ENCODE measurements around the gene E2F4. TPM values are rescaled to one million over a fixed set of nuclear protein-coding genes. Genes with fewer than 3 reads are reported as not detected.

E2F4 gene
- total RNA-seq, 1 donor from 2014 or later, result 36.6 TPM

DNA sequence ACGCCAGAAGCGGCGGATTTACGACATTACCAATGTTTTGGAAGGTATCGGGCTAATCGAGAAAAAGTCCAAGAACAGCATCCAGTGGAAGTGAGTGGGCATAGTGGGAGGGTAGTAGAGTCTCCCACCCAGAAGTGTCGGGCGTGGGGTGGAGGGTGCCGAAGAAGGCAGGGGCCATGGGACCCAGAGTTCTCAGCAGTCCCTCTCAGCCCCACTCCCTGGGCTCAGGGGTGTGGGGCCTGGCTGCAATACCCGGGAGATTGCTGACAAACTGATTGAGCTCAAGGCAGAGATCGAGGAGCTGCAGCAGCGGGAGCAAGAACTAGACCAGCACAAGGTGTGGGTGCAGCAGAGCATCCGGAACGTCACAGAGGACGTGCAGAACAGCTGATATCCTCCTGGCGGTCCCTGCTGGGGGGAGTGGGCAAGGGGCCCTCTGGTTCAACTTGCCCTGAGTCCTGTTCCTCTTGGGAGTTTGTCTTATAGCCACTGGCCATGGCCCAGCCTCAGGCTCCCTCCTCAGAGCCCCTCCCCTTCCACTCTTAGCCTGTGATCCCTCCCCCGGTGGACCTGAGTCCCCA lies 916 bp downstream of the E2F4 start:
- ATAC-seq, result peak; percentile 2

DNA sequence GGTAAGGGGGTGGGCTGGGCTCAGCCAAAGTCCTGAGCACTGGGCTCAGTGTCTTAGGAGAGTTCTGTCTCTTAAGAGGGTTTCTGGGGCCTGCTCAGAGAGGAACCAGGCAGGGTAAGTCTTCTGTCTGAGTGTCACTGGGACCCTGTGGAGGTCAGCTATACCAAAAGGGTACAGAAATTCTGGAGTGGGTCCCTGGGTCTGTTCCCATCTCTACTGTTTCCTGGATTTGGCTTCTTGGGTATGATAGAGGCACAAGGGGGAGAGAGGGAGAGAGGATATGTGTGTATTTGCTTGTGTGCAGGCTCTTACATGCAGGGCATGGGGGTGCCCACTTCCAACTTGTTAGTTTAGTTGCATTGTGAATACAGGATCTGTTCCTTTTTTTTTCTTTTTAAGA lies 1.6 kb downstream of the E2F4 start:
- no peak for ATAC-seq

DNA sequence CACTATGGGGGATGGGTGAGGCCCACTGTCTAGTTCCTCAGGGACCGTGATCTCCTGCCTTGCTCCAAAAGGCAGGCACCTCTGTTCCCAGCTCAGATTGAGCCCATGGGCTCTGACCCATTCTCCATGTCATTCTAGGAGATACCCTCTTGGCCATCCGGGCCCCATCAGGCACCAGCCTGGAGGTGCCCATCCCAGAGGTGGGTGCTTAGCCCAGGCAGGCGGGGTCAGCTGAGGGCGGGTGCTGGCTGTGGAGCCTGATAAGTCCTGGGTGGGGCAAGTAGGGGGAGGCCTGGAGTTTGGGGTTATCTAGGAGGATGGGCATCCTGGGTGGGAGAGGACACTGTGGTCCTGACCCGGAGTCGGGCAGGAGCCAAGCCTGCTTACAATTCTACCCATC lies 2.3 kb downstream of the E2F4 start:
- ATAC-seq, result no peak

DNA sequence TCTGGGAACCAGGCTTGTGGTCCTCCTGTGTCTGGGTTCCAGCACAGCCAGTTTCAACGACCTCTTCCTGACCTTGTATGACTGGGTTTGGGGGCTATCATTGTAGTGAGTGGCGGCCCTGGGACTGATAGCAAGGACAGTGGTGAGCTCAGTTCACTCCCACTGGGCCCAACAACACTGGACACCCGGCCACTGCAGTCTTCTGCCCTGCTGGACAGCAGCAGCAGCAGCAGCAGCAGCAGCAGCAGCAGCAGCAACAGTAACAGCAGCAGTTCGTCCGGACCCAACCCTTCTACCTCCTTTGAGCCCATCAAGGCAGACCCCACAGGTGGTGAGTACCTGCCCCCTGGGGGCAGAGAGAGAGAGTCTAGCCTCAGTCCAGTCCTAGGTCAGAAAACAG lies 3.7 kb downstream of the E2F4 start:
- no peak for ATAC-seq

DNA sequence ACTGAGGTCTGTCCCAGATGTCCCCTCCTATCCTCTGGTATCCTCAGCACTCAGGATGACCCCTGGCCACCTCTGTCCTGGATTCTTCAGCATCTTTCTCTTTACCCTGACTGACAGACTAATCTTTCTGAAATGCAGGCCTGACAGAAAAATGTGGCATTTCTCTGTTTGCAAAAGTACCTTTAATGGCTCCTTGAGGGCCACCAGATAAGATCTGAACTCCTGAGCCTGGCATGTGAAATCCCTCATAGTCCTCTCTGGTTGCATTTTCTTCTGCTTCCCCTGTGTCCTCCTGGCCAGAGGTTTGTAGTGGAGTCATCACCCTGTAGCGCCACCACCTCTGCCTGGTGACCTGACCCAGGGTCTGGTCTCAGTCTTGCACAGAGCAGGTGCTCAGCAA lies 4.9 kb downstream of the E2F4 start:
- no peak for ATAC-seq

DNA sequence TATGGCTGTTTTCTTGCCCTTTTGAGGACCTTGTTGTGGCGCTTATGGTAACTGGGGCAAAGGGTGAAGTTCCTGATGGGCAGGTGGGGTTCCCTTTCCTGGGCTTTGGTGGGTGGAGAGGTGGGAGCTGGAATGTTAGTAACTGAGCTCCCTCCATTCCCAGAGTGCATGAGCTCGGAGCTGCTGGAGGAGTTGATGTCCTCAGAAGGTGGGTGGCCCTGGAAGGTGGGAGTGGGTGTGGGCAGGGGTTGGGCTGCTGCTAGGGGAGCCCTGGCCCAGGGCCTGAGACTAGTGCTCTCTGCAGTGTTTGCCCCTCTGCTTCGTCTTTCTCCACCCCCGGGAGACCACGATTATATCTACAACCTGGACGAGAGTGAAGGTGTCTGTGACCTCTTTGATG lies 5.7 kb downstream of the E2F4 start:
- no peak for ATAC-seq

DNA sequence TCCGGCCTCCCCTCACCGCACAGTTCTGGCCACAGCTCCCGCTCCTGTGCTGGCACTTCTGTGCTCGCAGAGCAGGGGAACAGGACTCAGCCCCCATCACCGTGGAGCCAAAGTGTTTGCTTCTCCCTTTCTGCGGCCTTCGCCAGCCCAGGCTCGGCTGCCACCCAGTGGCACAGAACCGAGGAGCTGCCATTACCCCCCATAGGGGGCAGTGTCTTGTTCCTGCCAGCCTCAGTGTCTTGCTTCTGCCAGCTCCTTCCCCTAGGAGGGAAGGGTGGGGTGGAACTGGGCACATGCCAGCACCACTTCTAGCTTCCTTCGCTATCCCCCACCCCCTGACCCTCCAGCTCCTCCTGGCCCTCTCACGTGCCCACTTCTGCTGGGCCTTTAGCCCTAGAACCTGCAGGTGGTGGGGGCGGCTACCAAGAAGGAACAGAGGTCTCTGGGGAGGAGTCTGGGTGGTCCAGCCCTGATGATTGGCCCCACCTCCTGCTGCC lies 6.3 kb downstream of the E2F4 start:
- peak; percentile 63 for ATAC-seq

DNA sequence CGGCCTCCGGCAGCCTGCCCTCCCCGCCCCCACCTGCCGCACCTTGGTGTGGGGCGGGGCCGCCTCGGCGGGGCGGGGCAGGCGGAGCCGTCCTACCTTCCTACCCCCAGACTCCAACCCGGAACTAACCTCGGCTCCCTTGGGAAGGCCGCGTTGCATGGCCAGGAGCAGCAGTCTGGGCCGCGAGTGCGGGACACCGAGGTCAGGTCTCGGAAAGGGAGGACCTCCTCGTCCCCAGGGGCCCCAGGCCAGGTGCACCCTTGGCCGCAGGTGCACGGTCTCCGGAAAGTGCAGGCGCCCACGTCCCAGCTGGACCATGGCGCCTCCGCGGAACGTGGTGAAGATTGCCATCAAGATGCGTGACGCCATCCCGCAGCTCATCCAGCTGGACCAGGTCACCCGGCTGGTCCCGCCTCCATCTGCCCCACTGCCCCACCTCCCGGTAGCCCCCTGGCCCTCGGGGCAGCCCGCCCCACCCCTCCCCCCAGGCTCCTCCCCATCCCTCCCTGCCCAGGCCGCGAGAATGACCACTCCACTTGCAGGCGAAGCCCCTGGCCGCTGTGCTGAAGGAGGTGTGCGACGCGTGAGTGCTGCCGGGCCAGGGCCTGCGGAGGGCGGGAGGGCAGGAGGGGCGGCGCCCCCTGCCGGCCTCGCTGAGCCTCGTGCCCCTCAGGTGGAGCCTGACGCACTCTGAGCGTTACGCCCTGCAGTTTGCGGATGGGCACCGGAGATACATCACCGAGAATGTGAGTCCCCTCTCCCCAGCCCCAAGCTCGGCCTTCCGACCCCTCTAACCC lies 7.3 kb downstream of the E2F4 start, which contains the start of gene ELMO3:
Gene ELMO3, plus strand, starts transcription at position 121 of the 797 bp plus-strand sequence. Its CDS starts 196 bp downstream, at position 317.
- peak; percentile 85 for ATAC-seq

DNA sequence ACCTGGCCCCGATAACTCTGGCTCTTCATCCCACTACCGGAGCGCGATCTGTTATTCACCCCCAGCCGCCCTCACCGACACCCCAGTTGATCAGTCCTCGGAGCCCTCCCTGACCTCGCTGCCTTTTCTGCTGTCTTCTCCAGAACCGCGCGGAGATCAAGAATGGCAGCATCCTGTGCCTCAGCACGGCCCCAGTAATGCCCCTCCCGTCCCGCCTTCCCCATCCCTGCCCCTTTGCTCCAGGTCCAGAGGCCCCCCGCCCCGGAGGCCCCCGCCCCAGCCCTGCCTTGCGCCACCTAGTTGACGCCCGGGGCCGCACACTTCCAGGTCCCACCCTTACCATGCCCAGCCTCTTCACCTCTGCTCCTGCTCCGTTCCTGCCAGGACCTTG lies 7.8 kb downstream of the E2F4 start:
- ATAC-seq, result no peak

DNA sequence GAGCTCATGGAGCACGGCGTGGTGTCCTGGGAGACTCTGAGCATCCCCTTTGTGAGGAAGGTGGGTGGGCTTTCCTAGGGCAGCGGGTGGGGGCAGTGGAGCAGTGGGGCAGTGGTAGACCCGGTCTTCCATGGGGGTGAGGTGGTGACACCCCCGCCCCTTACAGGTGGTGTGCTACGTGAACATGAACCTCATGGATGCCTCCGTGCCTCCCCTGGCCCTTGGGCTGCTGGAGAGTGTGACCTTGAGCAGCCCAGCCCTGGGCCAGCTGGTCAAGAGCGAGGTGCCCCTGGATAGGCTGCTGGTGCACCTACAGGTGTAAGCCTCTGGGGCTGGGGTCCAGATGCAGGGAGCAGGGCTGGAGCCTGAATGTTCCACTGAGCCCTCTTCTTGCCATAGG lies 8.5 kb downstream of the E2F4 start:
- ATAC-seq, result no peak

DNA sequence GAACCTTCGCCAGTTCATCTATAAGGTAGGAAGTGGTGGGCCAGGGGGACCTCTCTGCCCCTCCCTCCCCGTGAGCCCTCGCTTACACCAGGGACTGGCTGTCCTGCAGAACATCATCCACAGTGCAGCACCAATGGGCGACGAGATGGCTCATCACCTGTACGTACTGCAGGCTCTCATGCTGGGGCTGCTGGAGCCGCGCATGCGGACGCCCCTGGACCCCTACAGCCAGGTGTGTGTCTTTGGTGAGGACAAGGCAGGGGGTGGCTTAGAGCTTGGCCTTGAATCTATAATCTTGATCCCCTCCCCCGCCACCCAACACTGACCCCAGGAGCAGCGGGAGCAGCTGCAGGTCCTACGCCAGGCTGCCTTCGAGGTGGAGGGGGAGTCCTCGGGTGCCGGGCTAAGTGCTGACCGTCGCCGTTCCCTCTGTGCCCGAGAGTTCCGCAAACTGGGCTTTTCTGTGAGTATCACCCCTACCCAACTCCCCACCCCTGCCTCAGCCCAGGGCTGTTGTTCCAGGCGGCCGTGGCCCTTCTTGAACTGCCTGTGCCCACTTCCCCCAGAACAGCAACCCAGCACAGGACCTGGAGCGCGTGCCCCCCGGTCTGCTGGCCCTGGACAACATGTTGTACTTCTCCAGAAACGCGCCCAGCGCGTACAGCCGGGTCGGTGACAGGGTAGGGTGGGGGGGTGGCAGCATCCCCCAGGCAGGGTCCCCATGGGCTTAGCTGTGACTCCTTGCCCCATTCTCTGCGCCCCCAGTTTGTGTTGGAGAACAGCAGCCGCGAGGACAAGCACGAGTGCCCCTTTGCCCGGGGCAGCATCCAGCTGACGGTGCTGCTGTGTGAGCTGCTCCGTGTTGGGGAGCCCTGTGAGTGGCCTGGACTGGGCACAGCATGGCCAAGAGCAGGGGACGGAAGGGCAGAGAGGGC lies 9.7 kb downstream of the E2F4 start:
- no peak for ATAC-seq

DNA sequence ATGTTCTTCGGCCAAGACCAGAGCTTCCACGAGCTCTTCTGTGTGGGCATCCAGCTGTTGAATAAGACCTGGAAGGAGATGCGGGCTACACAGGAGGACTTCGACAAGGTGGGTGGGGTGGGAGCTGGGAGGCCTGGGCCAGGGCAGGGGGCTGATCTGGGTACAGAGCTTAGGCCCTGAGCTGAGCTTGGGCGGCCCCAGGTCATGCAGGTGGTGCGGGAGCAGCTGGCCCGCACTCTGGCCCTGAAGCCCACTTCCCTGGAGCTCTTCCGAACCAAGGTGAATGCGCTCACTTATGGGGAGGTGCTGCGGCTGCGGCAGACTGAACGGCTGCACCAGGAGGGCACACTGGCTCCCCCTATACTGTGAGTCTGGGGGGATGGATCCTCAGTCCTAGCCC lies 10.5 kb downstream of the E2F4 start:
- no peak for ATAC-seq

DNA sequence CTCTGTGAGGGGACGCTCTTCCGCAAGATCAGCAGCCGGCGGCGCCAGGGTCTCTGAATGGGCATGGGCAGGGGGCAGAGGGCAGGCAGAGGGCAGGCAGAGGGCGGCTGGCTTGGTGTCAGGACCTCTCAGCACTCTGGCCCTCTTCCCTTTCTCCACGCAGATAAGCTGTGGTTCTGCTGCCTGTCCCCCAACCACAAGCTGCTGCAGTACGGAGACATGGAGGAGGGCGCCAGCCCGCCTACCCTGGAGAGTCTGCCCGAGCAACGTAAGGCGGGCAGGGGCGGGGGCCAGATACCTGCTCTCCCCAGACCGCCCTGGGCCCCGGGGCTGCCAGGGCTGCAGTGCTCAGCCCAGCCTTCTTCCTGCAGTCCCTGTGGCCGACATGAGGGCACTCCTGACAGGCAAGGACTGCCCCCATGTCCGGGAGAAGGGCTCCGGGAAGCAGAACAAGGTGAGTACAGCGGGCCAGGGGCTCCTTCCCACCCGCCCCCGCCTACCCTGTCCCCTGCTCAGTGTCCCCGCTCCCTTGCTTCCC lies 11.1 kb downstream of the E2F4 start:
- no peak for ATAC-seq

DNA sequence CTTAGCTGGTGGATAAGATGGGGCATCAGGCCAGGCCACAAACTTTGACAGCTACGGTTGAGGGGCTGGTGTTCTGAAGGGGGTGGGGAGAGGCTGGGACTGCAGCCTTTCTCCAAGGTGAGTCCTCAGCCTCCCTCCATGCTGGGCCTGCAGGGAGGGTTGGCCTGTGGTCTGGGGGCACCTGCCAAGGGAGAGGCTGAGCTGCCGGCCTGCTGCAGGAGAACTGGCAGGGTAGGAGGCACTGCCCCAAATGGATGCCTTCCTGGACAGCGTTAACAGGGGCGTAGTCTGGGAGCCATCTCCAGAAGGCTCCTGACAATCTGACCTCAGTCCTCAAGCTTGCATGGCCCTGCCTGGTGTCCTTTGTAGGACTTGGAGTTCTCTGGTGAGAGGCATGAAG lies 12.1 kb downstream of the E2F4 start:
- ATAC-seq, result no peak

DNA sequence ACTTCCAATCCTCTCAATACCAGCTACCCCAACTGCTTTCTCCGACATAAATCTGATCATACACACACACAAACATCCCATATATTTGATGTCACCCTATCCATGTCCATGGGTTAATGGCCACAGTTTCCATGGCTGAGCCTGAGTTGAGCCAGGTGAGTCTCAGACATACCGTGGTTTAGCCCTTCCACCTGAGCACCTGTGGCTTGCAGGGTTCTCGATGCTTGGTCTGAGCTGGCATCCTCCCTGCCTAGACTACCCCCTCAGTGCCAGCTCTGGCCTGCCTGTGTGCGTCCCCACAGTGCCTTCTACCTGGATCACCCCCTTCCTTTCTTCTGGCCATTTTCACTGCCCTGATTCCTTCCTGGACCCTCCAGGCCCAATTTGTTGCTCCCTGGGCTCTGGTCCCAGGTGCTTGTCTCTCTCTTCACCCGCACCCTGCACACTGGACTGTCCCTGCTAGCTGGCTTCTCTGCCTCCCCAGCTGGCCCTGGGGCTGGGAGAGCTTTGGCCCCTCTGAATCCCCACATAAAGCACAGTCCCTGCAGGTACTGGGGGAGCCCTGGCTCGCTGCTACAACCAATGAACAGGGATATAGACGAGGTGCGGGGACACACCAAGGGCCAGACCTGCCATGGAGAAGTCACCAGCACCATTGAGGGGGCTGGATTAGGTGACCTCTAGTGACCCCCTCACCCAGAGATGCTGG lies 14.3 kb downstream of the E2F4 start:
- ATAC-seq, result no peak

DNA sequence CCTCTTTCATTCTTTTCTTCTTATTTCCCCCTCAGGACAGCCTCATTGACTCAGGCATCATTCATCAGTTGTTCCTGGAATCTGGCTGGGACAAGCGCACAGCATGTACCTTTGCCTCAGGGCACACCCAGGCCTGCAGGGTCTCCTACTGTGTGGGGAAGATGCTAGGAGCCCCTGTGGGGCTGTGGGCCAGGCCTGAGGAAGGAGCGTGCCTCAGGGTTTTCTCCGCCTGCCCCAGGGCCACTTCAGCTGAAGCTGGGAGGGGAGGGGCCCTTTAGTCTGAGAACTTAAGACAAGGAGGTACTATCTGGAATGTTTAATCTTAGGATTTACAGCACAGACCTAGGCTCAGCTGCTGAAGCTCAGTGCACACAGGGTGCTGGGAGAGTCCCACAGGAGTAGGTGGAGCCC lies 14.9 kb downstream of the E2F4 start:
- ATAC-seq, result peak; percentile 29

DNA sequence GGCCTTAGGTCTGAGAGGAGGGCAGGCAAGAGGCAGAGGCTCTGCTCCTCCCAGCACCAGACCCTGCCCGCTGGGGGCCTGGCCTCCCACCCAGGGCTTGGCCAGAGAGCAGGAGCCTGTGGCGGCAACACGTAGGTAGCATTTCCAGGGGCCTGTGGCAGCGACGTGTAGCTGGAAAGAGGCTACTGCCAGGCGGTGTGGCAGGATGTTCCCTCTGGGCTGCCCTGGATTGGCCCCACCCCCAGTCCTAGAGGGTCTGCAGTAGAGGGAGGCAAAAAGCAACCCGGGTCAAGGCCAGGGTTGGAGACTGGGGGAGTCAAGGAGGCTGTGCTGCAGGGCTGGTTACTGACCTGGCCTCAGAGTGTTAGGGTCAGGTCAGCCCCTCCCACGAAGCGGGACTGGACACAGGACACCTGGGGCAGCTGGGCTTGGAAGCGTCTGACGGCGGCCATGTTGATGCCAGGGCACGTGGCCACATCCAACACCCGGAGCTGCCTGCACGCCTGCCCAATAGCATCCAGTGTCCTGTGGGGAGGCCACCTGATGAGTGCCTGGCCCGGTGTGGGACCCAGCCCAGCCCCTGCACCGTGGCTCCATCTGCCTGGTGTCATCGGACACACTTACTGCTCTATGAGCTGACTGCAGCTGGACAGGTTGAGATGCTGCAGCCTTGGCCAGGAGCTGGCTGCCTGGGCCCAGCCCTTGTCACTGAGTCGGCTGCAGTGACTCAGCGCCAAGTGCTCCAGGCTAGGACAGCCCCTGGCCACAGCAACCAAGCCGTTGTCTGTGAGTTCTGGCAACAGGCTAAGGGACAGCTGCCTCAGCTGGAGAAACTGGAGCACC lies 15.5 kb downstream of the E2F4 start:
- peak; percentile 57 for ATAC-seq

DNA sequence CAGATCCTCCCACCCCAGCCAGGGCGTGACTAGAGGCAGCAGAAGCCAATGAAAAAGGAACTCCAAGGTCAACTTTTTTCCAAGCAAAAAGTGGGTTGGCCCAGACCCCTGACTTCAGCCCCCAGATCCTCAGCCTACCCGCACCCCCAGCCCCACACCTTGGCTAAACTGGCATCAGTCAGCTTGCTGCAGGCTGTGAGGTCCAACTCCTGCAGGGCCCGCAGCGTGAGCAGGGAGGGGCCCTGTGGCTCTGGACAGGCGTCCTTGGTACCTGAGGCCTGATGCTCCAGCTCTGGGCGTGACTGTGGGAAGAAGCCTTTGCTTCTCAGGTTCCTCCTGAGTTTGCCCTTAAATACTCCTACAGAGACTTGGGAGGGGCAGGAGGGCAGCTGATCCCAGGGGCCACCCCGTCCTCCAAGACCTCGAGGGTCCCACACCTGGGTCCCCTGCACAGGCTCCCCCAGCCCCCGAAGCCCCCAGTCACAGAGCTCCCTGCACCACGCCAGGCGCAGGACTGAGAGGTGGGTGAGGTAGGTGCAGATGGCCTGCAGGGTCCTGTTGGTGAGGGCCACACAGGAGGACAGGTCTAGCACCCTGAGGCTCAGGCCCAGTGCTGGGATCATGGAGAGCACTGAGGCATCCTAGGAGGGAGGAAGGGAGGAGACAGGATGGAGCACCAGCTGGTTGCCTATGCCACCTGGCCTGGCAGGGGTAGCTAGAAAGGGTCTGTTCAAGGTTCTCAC lies 16.4 kb downstream of the E2F4 start:
- ATAC-seq, result no peak

DNA sequence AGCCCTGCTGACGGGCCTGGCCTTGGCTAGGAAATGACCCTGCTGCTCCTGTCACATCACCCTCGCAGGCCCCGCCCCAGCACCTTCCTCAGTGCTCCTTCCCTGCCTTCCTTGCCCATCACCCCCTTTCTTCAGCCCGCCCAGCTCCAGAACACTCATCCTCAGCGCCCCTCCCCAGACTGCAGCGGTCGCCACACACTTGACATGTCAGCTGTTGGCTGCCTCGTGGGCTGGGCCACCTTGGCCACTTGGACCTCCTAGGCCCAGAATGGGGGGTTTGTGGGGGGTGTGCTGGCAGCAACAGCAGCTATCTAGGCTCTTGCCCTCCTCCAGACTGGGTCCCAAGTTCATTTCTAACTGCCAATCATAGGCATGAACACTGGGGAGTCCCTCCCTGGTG lies 17.6 kb downstream of the E2F4 start:
- no peak for ATAC-seq

All from esophagus mucosa (tissue), 1 donor.